Measurements from ENCODE around the gene GOLT1A.

GRCh38 chr1:204174958-204175357 lies 38.8 kb downstream of the GOLT1A start:
- TF ChIP-seq CTCF (conservative IDR thresholded peaks at IDR 0.05; ENCODE audit: low read depth, low read length) = no peak
- no peak for TF ChIP-seq EZH2 (IDR thresholded peaks at IDR 0.05; ENCODE audit: borderline replicate concordance, low read depth, low read length, poor library complexity, severe bottlenecking)
